ENCODE measurements around the gene RBM39. TPM values are rescaled to one million over a fixed set of nuclear protein-coding genes. Genes with fewer than 3 reads are reported as not detected.

Gene RBM39
- total RNA-seq, 1 experiment from 2014 or later, result 347 TPM

GRCh38 chr20:35791097-35791496 lies 49.0 kb upstream of the RBM39 start:
- Histone ChIP-seq H3T11ph (ENCODE audit: low read length) (no peak overlapping the region), H2BK12ac (ENCODE audit: insufficient read length, low read depth, low read length) (no peak overlapping the region), H3K27me3 (ENCODE audit: insufficient read depth, low read length) (no peaks in the 10 kb centered on the region), H3K23me2 (ENCODE audit: insufficient read length, low read depth, low read length, poor library complexity, severe bottlenecking) (no peaks in the 10 kb centered on the region), H4K8ac (replicated peaks; ENCODE audit: insufficient read length, low read depth, low read length) (no peak overlapping the region), H4K91ac (ENCODE audit: insufficient read length, low read depth, low read length) (no peak overlapping the region), H4K20me1 (ENCODE audit: control insufficient read depth, insufficient read depth, insufficient read length) (no peaks in the 10 kb centered on the region), H2BK5ac (ENCODE audit: insufficient read length, low read length) (no peak overlapping the region), H2AK5ac (ENCODE audit: insufficient read length, low read length) (no peak overlapping the region), H3K4ac (ENCODE audit: low read depth, low read length) (no peak overlapping the region), H3K4me1 (ENCODE audit: insufficient read depth, low read length) (no peaks in the 10 kb centered on the region), H3K79me1 (ENCODE audit: insufficient read depth, low read depth, low read length, poor library complexity, severe bottlenecking) (peaks cover 5% of the 10 kb centered on the region), H3K9me3 (ENCODE audit: control insufficient read depth, low read depth, low read length) (no peaks in the 10 kb centered on the region), H3K23ac (ENCODE audit: insufficient read length, low read depth, low read length) (no peak overlapping the region), H2BK15ac (ENCODE audit: low read depth, low read length) (no peak overlapping the region), H3K14ac (ENCODE audit: insufficient read depth, low read length) (no peak overlapping the region), H2BK20ac (ENCODE audit: low read depth, low read length, poor library complexity, severe bottlenecking) (no peak overlapping the region), H2AFZ (ENCODE audit: low read length) (no peak overlapping the region), H4K5ac (ENCODE audit: insufficient read length, low read depth, low read length) (no peak overlapping the region), H3K79me2 (ENCODE audit: insufficient read depth, low read length) (peaks cover 4% of the 10 kb centered on the region; the same call in 1 of the 2 replicates), H3K18ac (ENCODE audit: insufficient read length, low read depth, low read length) (no peak overlapping the region), H3K9ac (ENCODE audit: extremely low read depth, insufficient read length, low read length) (no peak overlapping the region), H3K4me2 (ENCODE audit: insufficient read depth, insufficient read length, low read length) (no peak overlapping the region), H3K27ac (ENCODE audit: insufficient read length, low read depth, low read length) (no peak overlapping the region), H3K56ac (ENCODE audit: insufficient read length, low read depth, low read length) (no peak overlapping the region), H2BK120ac (ENCODE audit: low read depth, low read length, poor library complexity, severe bottlenecking) (no peak overlapping the region)
- Mint-ChIP-seq H3K4me3 (no peak overlapping the region), H3K27me3 (ENCODE audit: low read depth) (no peaks in the 10 kb centered on the region; the same call in 1 of the 2 replicates), H3K9me3 (no peaks in the 10 kb centered on the region), H3K4me1 (no peaks in the 10 kb centered on the region; a peak in 1 of 4 replicates), H3K27ac (no peak overlapping the region), H3K36me3 (ENCODE audit: insufficient read depth in 1 of 3, low read depth in 3 of 3) (peaks cover 0 to 11% (median 4%) of the 10 kb centered on the region in 3 experiments; a peak in 5 of 7 replicates)
- TF ChIP-seq CTCF (conservative IDR thresholded peaks at IDR 0.05), result no peak
- WGBS (ENCODE audit: extremely low coverage, insufficient read length, low lambda C conversion rate), result no CpG with 5 or more reads among the region's 5 CpGs
- no peak for DNase-seq

Measured in H9 (cell line).